H1 (cell line): ENCODE data around the gene NSG2. TPM values are rescaled to one million over a fixed set of nuclear protein-coding genes. Genes with fewer than 3 reads are reported as not detected.
"Not testable (repeated sequence)": the region's sequence is repeated elsewhere in the genome, so short reads cannot be mapped to it uniquely, and the experiment has no call there.

Source experiments
- CTCF ChIA-PET: fragments of 300-600 bp; sonication (Branson Sonifier 250); formaldehyde crosslinking; loops from one replicate; lab custom pipeline; 2021; ENCODE audit not compliant: partially characterized antibody; lab: Charles Lee
- POLR2A ChIA-PET: fragments of 300-600 bp; sonication (Branson Sonifier 250); formaldehyde crosslinking; loops from one replicate; lab custom pipeline; 2021; ENCODE audit warnings: inconsistent platforms; ENCODE audit not compliant: partially characterized antibody; lab: Charles Lee
- DNase-seq, 2 experiments: peaks; one replicate each; pipeline versions ENCODE4 v3.0.0 to v3.0.0-alpha.2; 2010 to 2022; ENCODE audit warnings: low spot score in 2 of 2, low read depth in 1 of 2, mixed read lengths in 1 of 2
- FAIRE-seq: peaks from 2 replicates; lab custom pipeline; 2011; peaks lifted over from hg19 to GRCh38; lab: Jason Lieb, UNC
- H2AFZ ChIP-seq: 2 replicates; pipeline ENCODE4 v1.8.1; 2012; ENCODE audit warnings: low read length, inconsistent platforms
- H2AK5ac ChIP-seq: 2 replicates; pipeline ENCODE4 v1.6.1; 2013; ENCODE audit warnings: low read depth, low read length
- H2BK120ac ChIP-seq: replicated peaks from 2 replicates; pipeline ENCODE3; 2013; ENCODE audit warnings: low read depth, low read length, inconsistent platforms
- H2BK12ac ChIP-seq: 2 replicates; pipeline ENCODE4 v1.6.1; 2013; ENCODE audit warnings: low read depth, low read length
- H2BK15ac ChIP-seq: 2 replicates; pipeline ENCODE4 v1.6.1; 2013; ENCODE audit warnings: low read length
- H2BK20ac ChIP-seq: 2 replicates; pipeline ENCODE4 v1.6.1; 2013; ENCODE audit warnings: low read length
- H2BK5ac ChIP-seq: 2 replicates; pipeline ENCODE4 v1.6.1; 2013; ENCODE audit warnings: low read depth, low read length
- H3K14ac ChIP-seq: 2 replicates; pipeline ENCODE4 v1.6.1; 2013; ENCODE audit warnings: inconsistent platforms; ENCODE audit not compliant: insufficient read length
- H3K18ac ChIP-seq: 2 replicates; pipeline ENCODE4 v1.6.1; 2013; ENCODE audit warnings: low read length; ENCODE audit errors: extremely low read depth
- H3K23ac ChIP-seq: 2 replicates; pipeline ENCODE4 v1.6.1; 2013; ENCODE audit warnings: inconsistent platforms; ENCODE audit not compliant: insufficient read length
- H3K23me2 ChIP-seq: 2 replicates; pipeline ENCODE4 v1.6.1; 2013; ENCODE audit warnings: low read depth, low read length
- H3K27ac ChIP-seq: 2 replicates; pipeline ENCODE4 v1.6.1; 2011; ENCODE audit warnings: low read depth, low read length, inconsistent platforms
- H3K27me3 ChIP-seq, 4 experiments: replicated peaks in 1 of 4; 1 replicate in 1 of 4; 2 replicates in 3 of 4; pipeline versions ENCODE4 v1.6.1 to v1.8.1; 2011 to 2013; ENCODE audit warnings: low read length in 3 of 4, mild to moderate bottlenecking in 3 of 4, inconsistent platforms in 2 of 4, mixed read lengths in 2 of 4, moderate library complexity in 1 of 4; ENCODE audit not compliant: control insufficient read depth in 3 of 4, insufficient read depth in 3 of 4; ENCODE audit errors: extremely low read depth in 1 of 4
- H3K36me3 ChIP-seq, 4 experiments: 2 replicates each; pipeline versions ENCODE4 v1.6.1 to v1.8.1; 2011 to 2013; ENCODE audit warnings: mild to moderate bottlenecking in 4 of 4, low read length in 3 of 4, moderate library complexity in 2 of 4, control low read depth in 1 of 4, inconsistent platforms in 1 of 4; ENCODE audit not compliant: insufficient read depth in 4 of 4, control insufficient read depth in 2 of 4
- H3K4ac ChIP-seq: replicated peaks from 2 replicates; pipeline ENCODE3; 2013; ENCODE audit warnings: low read length, low read depth, mixed read lengths, inconsistent platforms; ENCODE audit not compliant: insufficient read length
- H3K4me1 ChIP-seq, 4 experiments: replicated peaks in 1 of 4; 1 replicate in 1 of 4; 2 replicates in 3 of 4; pipeline versions ENCODE4 v1.6.1 to v1.8.1; 2011 to 2013; ENCODE audit warnings: low read length in 3 of 4, inconsistent platforms in 2 of 4, mixed read lengths in 1 of 4; ENCODE audit not compliant: insufficient read depth in 4 of 4, control insufficient read depth in 3 of 4
- H3K4me2 ChIP-seq, 2 experiments: 2 replicates each; pipeline versions ENCODE4 v1.6.1 to v1.8.1; 2011 to 2013; ENCODE audit warnings: low read depth in 2 of 2, low read length in 2 of 2, control low read depth in 1 of 2, inconsistent platforms in 1 of 2, mild to moderate bottlenecking in 1 of 2; ENCODE audit not compliant: insufficient read depth in 1 of 2
- H3K4me3 ChIP-seq, 4 experiments: fragments of 200-600, 300-600 bp in 1 of 4; sonication (generic), shearing (Covaris generic), sonication (Bioruptor Twin) in 1 of 4; 2 replicates each; pipeline versions ENCODE4 v1.5.1 to v1.8.1; 2011 to 2016; ENCODE audit warnings: low read length in 4 of 4, low read depth in 3 of 4, control low read depth in 2 of 4, inconsistent platforms in 2 of 4, mild to moderate bottlenecking in 2 of 4, mixed read lengths in 1 of 4, moderate library complexity in 1 of 4; ENCODE audit not compliant: insufficient read depth in 2 of 4; ENCODE audit errors: extremely low read depth in 1 of 4
- H3K56ac ChIP-seq: replicated peaks from 2 replicates; pipeline ENCODE3; 2013; ENCODE audit warnings: low read depth, mild to moderate bottlenecking, mixed read lengths, low read length, inconsistent platforms; ENCODE audit not compliant: insufficient read length
- H3K79me1 ChIP-seq: 2 replicates; pipeline ENCODE4 v1.6.1; 2013; ENCODE audit warnings: low read depth, low read length, control low read depth
- H3K79me2 ChIP-seq, 2 experiments: 2 replicates each; pipeline versions ENCODE4 v1.6.1 to v1.8.1; 2012 to 2013; ENCODE audit warnings: low read length in 2 of 2, mild to moderate bottlenecking in 2 of 2, inconsistent platforms in 1 of 2; ENCODE audit not compliant: insufficient read depth in 2 of 2, control insufficient read depth in 1 of 2
- H3K9ac ChIP-seq, 4 experiments: replicated peaks in 1 of 4; 1 replicate in 1 of 4; 2 replicates in 3 of 4; pipeline versions ENCODE4 v1.6.1 to v1.8.1; 2011 to 2013; ENCODE audit warnings: low read depth in 3 of 4, low read length in 3 of 4, control low read depth in 2 of 4, mild to moderate bottlenecking in 2 of 4, moderate library complexity in 2 of 4, inconsistent platforms in 1 of 4; ENCODE audit errors: extremely low read depth in 1 of 4
- H3K9me3 ChIP-seq, 2 experiments: 2 replicates each; pipeline versions ENCODE4 v1.6.1 to v1.8.1; 2012 to 2013; ENCODE audit warnings: mild to moderate bottlenecking in 2 of 2, moderate library complexity in 2 of 2, control low read depth in 1 of 2, inconsistent platforms in 1 of 2, low read depth in 1 of 2, low read length in 1 of 2, mixed read lengths in 1 of 2; ENCODE audit not compliant: insufficient read depth in 2 of 2
- H4K20me1 ChIP-seq, 2 experiments: replicated peaks in 1 of 2; 2 replicates each; pipeline versions ENCODE3 to v1.8.1; 2011 to 2013; ENCODE audit warnings: inconsistent platforms in 2 of 2, low read length in 2 of 2, mild to moderate bottlenecking in 1 of 2; ENCODE audit not compliant: insufficient read depth in 2 of 2, control insufficient read depth in 1 of 2
- H4K5ac ChIP-seq: 2 replicates; pipeline ENCODE4 v1.6.1; 2013; ENCODE audit warnings: low read length, low read depth, mixed read lengths, inconsistent platforms; ENCODE audit not compliant: insufficient read length
- H4K8ac ChIP-seq: 2 replicates; pipeline ENCODE4 v1.8.0; 2013; ENCODE audit warnings: mild to moderate bottlenecking, moderate library complexity, low read length, inconsistent platforms; ENCODE audit not compliant: insufficient read depth; ENCODE audit errors: extremely low read depth
- H4K91ac ChIP-seq: replicated peaks from 2 replicates; pipeline ENCODE3; 2013; ENCODE audit warnings: low read length, mixed read lengths, inconsistent platforms; ENCODE audit not compliant: insufficient read length
- CEBPB ChIP-seq: IDR thresholded peaks from 2 replicates; pipeline ENCODE4 v1.6.1; 2012; ENCODE audit warnings: low read depth, low read length
- CTCF ChIP-seq, 3 experiments: IDR thresholded peaks; 1 replicate in 2 of 3; 2 replicates in 1 of 3; pipeline versions ENCODE4 v1.5.1 to v1.6.1; 2011; ENCODE audit warnings: low read length in 3 of 3, mild to moderate bottlenecking in 3 of 3, inconsistent platforms in 2 of 3, low read depth in 1 of 3, moderate library complexity in 1 of 3; ENCODE audit not compliant: insufficient read depth in 1 of 3; ENCODE audit errors: control extremely low read depth in 1 of 3
- RAD21 ChIP-seq, 2 experiments: IDR thresholded peaks in 1 of 2; conservative IDR thresholded peaks in 1 of 2; 2 replicates each; pipeline ENCODE4 v1.6.1; 2011; ENCODE audit warnings: low read depth in 2 of 2, low read length in 2 of 2, improper control_type of control experiment in 1 of 2, inconsistent platforms in 1 of 2, mild to moderate bottlenecking in 1 of 2, moderate library complexity in 1 of 2
- WGBS, 2 experiments: shearing (Covaris generic) in 1 of 2; methylation state at CpG; one replicate each; pipeline versions ENCODE4 v1.1.6 to v1.1.7; 2013 to 2015; ENCODE audit warnings: low lambda C conversion rate in 2 of 2, mixed read lengths in 2 of 2, inconsistent platforms in 1 of 2, low coverage in 1 of 2, missing lambda C conversion rate in 1 of 2; ENCODE audit not compliant: insufficient replicate concordance in 2 of 2, insufficient coverage in 1 of 2, insufficient read length in 1 of 2; ENCODE audit errors: extremely low coverage in 1 of 2, missing lambda C conversion rate in 1 of 2; 5-methylcytosine and 5-hydroxymethylcytosine counted together
- polyA plus RNA-seq, 7 experiments: library from polyadenylated mRNA; depleted of rRNA in 3 of 7; stranded (reverse) in 5 of 7; unstranded in 2 of 7; fragments of >200 nt in 5 of 7; fragments of 200-250 nt in 2 of 7; gene quantifications; 1 replicate in 5 of 7; 2 replicates in 1 of 7; 4 replicates in 1 of 7; pipeline versions ENCODE4 v1.2.1 to v1.2.3, GENCODE V29; 2011 to 2013; ENCODE audit warnings: missing spikeins in 2 of 7, mixed read lengths in 2 of 7
- total RNA-seq: library from RNA; stranded (reverse); fragmentation: NEBNext Ultra II Directional; extraction: Animal tissue kit (Norgen Biotek cat#: 25700); gene quantifications from 2 replicates; pipeline ENCODE4 v1.2.1, GENCODE V29; 2021

Gene NSG2
- total and polyA plus RNA-seq, 2 of the 8 experiments (the other 6 are each of a cell fraction or from before 2014, with no cell fraction given) = 0.56 to 0.78 TPM

- H4K91ac ChIP-seq, H4K20me1 ChIP-seq, H2BK20ac ChIP-seq, H2AFZ ChIP-seq, H2AK5ac ChIP-seq, H3K27ac ChIP-seq, H2BK5ac ChIP-seq, H4K5ac ChIP-seq, H3K4ac ChIP-seq, H3K36me3 ChIP-seq, H2BK120ac ChIP-seq, H3K79me2 ChIP-seq, H3K23me2 ChIP-seq, H3K14ac ChIP-seq, H3K9me3 ChIP-seq, H3K18ac ChIP-seq, H3K79me1 ChIP-seq, H4K8ac ChIP-seq, H3K4me1 ChIP-seq, H3K23ac ChIP-seq, H3K9ac ChIP-seq, H2BK12ac ChIP-seq, H2BK15ac ChIP-seq, H3K27me3 ChIP-seq, H3K56ac ChIP-seq: not testable (repeated sequence)
- ChIA-PET POLR2A (interaction anchor here (1.1 kb wide), 1 partner anchor 297 kb away, joined by 3 read pairs; no protein-coding TSS in a partner anchor), CTCF (interaction anchor here (0.6 to 1.9 kb wide), 10 partner anchors 10 to 852 kb away, joined by 3 to 5 read pairs (median 3); no protein-coding TSS in a partner anchor)
- 72% methylated on average over 6 of the region's 19 CpGs; no CpG with 5 or more reads in 1 of the 2 experiments for WGBS, 2 experiments
- DNase-seq (peak; percentile 15 to 72), FAIRE-seq (peak; percentile 99)
- TF ChIP-seq CTCF (IDR thresholded peaks at IDR 0.05; ENCODE audit: control extremely low read depth in 1 of 3, insufficient read depth in 1 of 3, low read depth in 1 of 3, low read length in 3 of 3) (peak; percentile 27 to 81 (median 60)), CEBPB (0 out of 2 replicates have a peak, but pooled peaks have one; percentile 1), RAD21 (IDR thresholded peaks at IDR 0.05 in 1 of 2, conservative IDR thresholded peaks at IDR 0.05 in 1 of 2; ENCODE audit: low read depth in 2 of 2, low read length in 2 of 2) (peak; percentile 90 to 91)
- H3K4me3 ChIP-seq = peak overlapping the region in 1 of 4 experiments; percentile 32; a peak in 2 of 8 replicates
- H3K4me2 ChIP-seq = 0 out of 4 replicates have a peak overlapping the region, but pooled peaks of 1 of the 2 experiments have one; percentile 28
Measured at GRCh38 chr5:174020069-174020927, 25.2 kb upstream of the NSG2 start.
